ENCODE results near the gene ABCC8.

DNA sequence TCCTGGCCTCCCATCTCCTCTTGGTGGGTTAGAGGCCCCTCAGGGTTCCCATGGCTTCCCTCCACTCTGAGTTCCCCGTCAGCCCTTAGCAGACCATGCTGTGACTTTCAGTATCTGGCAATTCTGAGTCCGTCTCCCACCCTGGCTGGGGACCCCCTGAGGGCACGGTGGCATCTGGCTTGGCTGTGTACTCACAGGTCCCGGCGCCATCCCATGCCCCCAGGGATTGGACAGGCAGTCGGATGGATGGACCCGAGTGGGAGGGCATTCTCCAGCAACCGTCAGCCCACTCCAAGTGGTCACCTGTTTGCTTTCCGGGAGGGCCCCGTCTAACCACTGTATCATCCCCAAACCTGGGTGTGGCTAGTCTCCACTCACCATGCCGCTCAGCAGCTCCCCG is 24.0 kb upstream of the ABCC8 start:
- TF ChIP-seq POLR2AphosphoS5 (IDR thresholded peaks at IDR 0.05; ENCODE audit: low read depth, low read length) = no peak
- TF ChIP-seq POLR2A (IDR thresholded peaks at IDR 0.05; ENCODE audit: low read depth, low read length) = no peak

Measured in GM12892 (cell line).